Upper lobe of left lung (tissue), 6 donors: ENCODE data around the gene LRP1. TPM values are rescaled to one million over a fixed set of nuclear protein-coding genes. Genes with fewer than 3 reads are reported as not detected.

ENCODE experiments used
- ATAC-seq, 2 donors: fragments of 200-7000 bp; cut with Tn5 transposase; one replicate each; pipeline ENCODE4 v1.9.1; 2022; ENCODE audit warnings: mild to moderate bottlenecking in 2 of 2, moderate library complexity in 2 of 2; ENCODE audit not compliant: low FRiP score in 2 of 2
- DNase-seq, 2 donors: peaks; one replicate each; pipeline ENCODE4 v3.0.0-alpha.2; 2019 to 2020
- H3K27ac ChIP-seq, 4 donors: fragments of 200-600 bp; sonication (generic); one replicate each; pipeline ENCODE4 v1.5.1; 2016 to 2019
- H3K27me3 ChIP-seq, 4 donors: fragments of 200-600 bp; sonication (generic); one replicate each; pipeline ENCODE4 v1.5.1; 2017 to 2019
- H3K36me3 ChIP-seq, 4 donors: fragments of 200-600 bp; sonication (generic); one replicate each; pipeline ENCODE4 v1.5.1; 2016 to 2019
- H3K4me1 ChIP-seq, 4 donors: fragments of 200-600 bp; sonication (generic); one replicate each; pipeline ENCODE4 v1.5.1; 2018 to 2019
- H3K4me3 ChIP-seq, 4 donors: fragments of 200-600 bp; sonication (generic); one replicate each; pipeline ENCODE4 v1.5.1; 2017 to 2019; ENCODE audit warnings: mild to moderate bottlenecking in 2 of 4, moderate library complexity in 1 of 4
- H3K9me3 ChIP-seq, 4 donors: fragments of 200-600 bp; sonication (generic); one replicate each; pipeline ENCODE4 v1.5.1; 2018 to 2019
- EP300 ChIP-seq, 4 donors: sonication (generic); formaldehyde crosslinking; IDR thresholded peaks; one replicate each; pipeline ENCODE4 v1.5.1; 2017; ENCODE audit warnings: antibody characterized with exemption in 4 of 4, control low read depth in 2 of 4
- POLR2A ChIP-seq, 4 donors: fragments of 450-650 bp; IDR thresholded peaks; one replicate each; pipeline ENCODE4 v1.5.1; 2016 to 2017; ENCODE audit warnings: antibody characterized with exemption in 4 of 4, mild to moderate bottlenecking in 2 of 4
- POLR2AphosphoS5 ChIP-seq, 2 donors: sonication (generic); formaldehyde crosslinking; IDR thresholded peaks; one replicate each; pipeline ENCODE4 v1.5.1; 2017; ENCODE audit warnings: antibody characterized with exemption in 2 of 2
- WGBS, 2 donors: methylation state at CpG; one replicate each; pipeline ENCODE4 v1.1.5; 2017 to 2018; 5-methylcytosine and 5-hydroxymethylcytosine counted together
- total RNA-seq, 6 donors: library from RNA; depleted of rRNA in 4 of 6; stranded (reverse); fragments of >200 nt in 4 of 6; gene quantifications; one replicate each; pipeline versions ENCODE4 v1.1.0 to v1.2.1, GENCODE V29; 2016 to 2021
- TF ChIP-seq, protein P1 (sequence below), 6 experiments: fragments of 450-650 bp in 4 of 6; fragments of 200-600 bp in 2 of 6; sonication (generic) in 2 of 6; IDR thresholded peaks; one replicate each; pipeline ENCODE4 v1.5.1; 2016 to 2019; ENCODE audit warnings: antibody characterized with exemption in 6 of 6
- donor health status: DM: no; HTN: no; CAD: no; lungs with moderate emphysema.
- donor health status: DM: no; HTN: yes; CAD: no; lungs with severe emphysema.

LRP1 gene
- total RNA-seq, 6 donors from 2014 or later = 137 to 504 (median 308) TPM

GRCh38 chr12:57175428-57176138 lies 47.3 kb downstream of the LRP1 start:
- Histone ChIP-seq H3K27ac (no peak overlapping the region), H3K4me1 (no peaks in the 10 kb centered on the region), H3K9me3 (no peaks in the 10 kb centered on the region), H3K4me3 (no peak overlapping the region), H3K27me3 (no peaks in the 10 kb centered on the region), H3K36me3 (peaks cover 12 to 72% (median 42%) of the 10 kb centered on the region in 4 donors)
- DNase-seq (peak in 1 of 2 donors; percentile 65), ATAC-seq (peak; percentile 61 to 73)
- WGBS, 2 donors = 54 to 58% methylated on average over 21 to 28 of the region's 29 CpGs
- TF ChIP-seq EP300 (IDR thresholded peaks at IDR 0.05) (no peak), POLR2A (IDR thresholded peaks at IDR 0.05) (no peak), POLR2AphosphoS5 (IDR thresholded peaks at IDR 0.05) (peak in 1 of 2 donors; percentile 13)
- TF ChIP-seq, protein P1, sequence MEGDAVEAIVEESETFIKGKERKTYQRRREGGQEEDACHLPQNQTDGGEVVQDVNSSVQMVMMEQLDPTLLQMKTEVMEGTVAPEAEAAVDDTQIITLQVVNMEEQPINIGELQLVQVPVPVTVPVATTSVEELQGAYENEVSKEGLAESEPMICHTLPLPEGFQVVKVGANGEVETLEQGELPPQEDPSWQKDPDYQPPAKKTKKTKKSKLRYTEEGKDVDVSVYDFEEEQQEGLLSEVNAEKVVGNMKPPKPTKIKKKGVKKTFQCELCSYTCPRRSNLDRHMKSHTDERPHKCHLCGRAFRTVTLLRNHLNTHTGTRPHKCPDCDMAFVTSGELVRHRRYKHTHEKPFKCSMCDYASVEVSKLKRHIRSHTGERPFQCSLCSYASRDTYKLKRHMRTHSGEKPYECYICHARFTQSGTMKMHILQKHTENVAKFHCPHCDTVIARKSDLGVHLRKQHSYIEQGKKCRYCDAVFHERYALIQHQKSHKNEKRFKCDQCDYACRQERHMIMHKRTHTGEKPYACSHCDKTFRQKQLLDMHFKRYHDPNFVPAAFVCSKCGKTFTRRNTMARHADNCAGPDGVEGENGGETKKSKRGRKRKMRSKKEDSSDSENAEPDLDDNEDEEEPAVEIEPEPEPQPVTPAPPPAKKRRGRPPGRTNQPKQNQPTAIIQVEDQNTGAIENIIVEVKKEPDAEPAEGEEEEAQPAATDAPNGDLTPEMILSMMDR (IDR thresholded peaks at IDR 0.05) = peak; percentile 55 to 83 (median 73)

- H3K36me3 ChIP-seq = peaks cover 12 to 72% (median 47%) of the 10 kb centered on the region in 4 donors
- H3K4me3 ChIP-seq = no peak overlapping the region
- no peak for DNase-seq
- no peaks in the 10 kb centered on the region for H3K27me3 ChIP-seq
- ATAC-seq = no peak
- H3K9me3 ChIP-seq = no peaks in the 10 kb centered on the region
- H3K4me1 ChIP-seq = no peaks in the 10 kb centered on the region
- H3K27ac ChIP-seq = no peak overlapping the region
- TF ChIP-seq, protein P1 (IDR thresholded peaks at IDR 0.05) = peak in 1 of 6 experiments; percentile 43
- TF ChIP-seq EP300 (IDR thresholded peaks at IDR 0.05) = no peak
- WGBS, 2 donors = 89 to 92% methylated on average over 7 to 9 of the region's 9 CpGs
Observed at GRCh38 chr12:57176139-57176477, 47.8 kb downstream of the LRP1 start.

DNA sequence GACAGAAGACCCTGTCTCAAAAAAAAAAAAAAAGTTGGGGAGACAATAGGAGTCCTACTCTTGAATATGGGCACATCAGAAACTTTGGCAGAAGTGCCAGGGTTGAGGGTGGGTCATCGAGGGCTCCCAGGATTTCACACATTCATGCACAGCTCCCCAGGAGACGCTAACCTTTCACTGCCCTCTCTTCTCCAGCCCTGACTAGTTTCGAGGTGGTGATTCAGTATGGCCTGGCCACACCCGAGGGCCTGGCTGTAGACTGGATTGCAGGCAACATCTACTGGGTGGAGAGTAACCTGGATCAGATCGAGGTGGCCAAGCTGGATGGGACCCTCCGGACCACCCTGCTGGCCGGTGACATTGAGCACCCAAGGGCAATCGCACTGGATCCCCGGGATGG lies 48.6 kb downstream of the LRP1 start:
- H3K9me3 ChIP-seq = no peaks in the 10 kb centered on the region
- no peaks in the 10 kb centered on the region for H3K4me1 ChIP-seq
- H3K27me3 ChIP-seq = no peaks in the 10 kb centered on the region
- 94% methylated on average over 7 to 9 of the region's 9 CpGs for WGBS, 2 donors
- no peak for DNase-seq
- no peak overlapping the region for H3K27ac ChIP-seq
- no peak for ATAC-seq
- H3K4me3 ChIP-seq = no peak overlapping the region
- TF ChIP-seq POLR2A (IDR thresholded peaks at IDR 0.05) (no peak), POLR2AphosphoS5 (IDR thresholded peaks at IDR 0.05) (no peak), EP300 (IDR thresholded peaks at IDR 0.05) (no peak)
- TF ChIP-seq, protein P1 (IDR thresholded peaks at IDR 0.05) = no peak
- H3K36me3 ChIP-seq = peaks cover 12 to 75% (median 47%) of the 10 kb centered on the region in 4 donors

- H3K36me3 ChIP-seq = peaks cover 12 to 75% (median 47%) of the 10 kb centered on the region in 4 donors
- H3K4me1 ChIP-seq = no peaks in the 10 kb centered on the region
- H3K27me3 ChIP-seq = no peaks in the 10 kb centered on the region
- no peak for ATAC-seq
- H3K27ac ChIP-seq = no peak overlapping the region
- no peaks in the 10 kb centered on the region for H3K9me3 ChIP-seq
- no peak for DNase-seq
- H3K4me3 ChIP-seq = no peak overlapping the region
- TF ChIP-seq POLR2A (IDR thresholded peaks at IDR 0.05) = no peak
- TF ChIP-seq, protein P1 (IDR thresholded peaks at IDR 0.05) = no peak
- no peak for TF ChIP-seq EP300 (IDR thresholded peaks at IDR 0.05)
- TF ChIP-seq POLR2AphosphoS5 (IDR thresholded peaks at IDR 0.05) = no peak
- 91 to 97% methylated on average over 15 to 16 of the region's 16 CpGs for WGBS, 2 donors
Observed at GRCh38 chr12:57177354-57177753, 49.1 kb downstream of the LRP1 start.

DNA sequence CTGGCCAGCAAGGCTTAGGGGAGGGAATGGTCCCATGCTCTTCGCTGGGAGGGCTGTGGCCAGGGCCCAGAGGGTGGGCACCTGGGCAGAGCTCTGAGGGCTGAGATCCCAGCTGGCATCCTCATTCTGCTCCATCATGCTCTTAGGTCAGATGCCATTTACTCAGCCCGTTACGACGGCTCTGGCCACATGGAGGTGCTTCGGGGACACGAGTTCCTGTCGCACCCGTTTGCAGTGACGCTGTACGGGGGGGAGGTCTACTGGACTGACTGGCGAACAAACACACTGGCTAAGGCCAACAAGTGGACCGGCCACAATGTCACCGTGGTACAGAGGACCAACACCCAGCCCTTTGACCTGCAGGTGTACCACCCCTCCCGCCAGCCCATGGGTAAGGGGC lies 49.9 kb downstream of the LRP1 start:
- ATAC-seq (no peak), DNase-seq (no peak)
- 83 to 88% methylated on average over 13 to 14 of the region's 14 CpGs for WGBS, 2 donors
- Histone ChIP-seq H3K36me3 (peaks cover 12 to 71% (median 45%) of the 10 kb centered on the region in 4 donors), H3K9me3 (no peaks in the 10 kb centered on the region), H3K4me3 (no peak overlapping the region), H3K27me3 (no peaks in the 10 kb centered on the region), H3K27ac (no peak overlapping the region), H3K4me1 (no peaks in the 10 kb centered on the region)
- no peak for TF ChIP-seq POLR2A (IDR thresholded peaks at IDR 0.05)
- TF ChIP-seq EP300 (IDR thresholded peaks at IDR 0.05) = no peak
- TF ChIP-seq POLR2AphosphoS5 (IDR thresholded peaks at IDR 0.05) = no peak
- TF ChIP-seq, protein P1 (IDR thresholded peaks at IDR 0.05) = no peak
